GM18867 (cell line): ENCODE measurements around the gene TYK2.
"Not testable (repeated sequence)": the region's sequence is repeated elsewhere in the genome, so short reads cannot be mapped to it uniquely, and the experiment has no call there.

ENCODE experiments used
- ATAC-seq: cut with Tn5 transposase; IDR thresholded peaks from one replicate; pipeline ENCODE4 v1.9.1; 2021; ENCODE audit warnings: mild to moderate bottlenecking, moderate library complexity; ENCODE audit not compliant: unreplicated experiment

TYK2 gene

GRCh38 chr19:10408511-10409283 lies 28.3 kb upstream of the TYK2 start:
- ATAC-seq, result no peak

- no peak for ATAC-seq
Measured at GRCh38 chr19:10407096-10407495, 26.7 kb upstream of the TYK2 start.

- ATAC-seq, result no peak
Measured at GRCh38 chr19:10406191-10406590, 25.8 kb upstream of the TYK2 start.

- no peak for ATAC-seq
Measured at GRCh38 chr19:10404888-10405820, 24.8 kb upstream of the TYK2 start.

DNA sequence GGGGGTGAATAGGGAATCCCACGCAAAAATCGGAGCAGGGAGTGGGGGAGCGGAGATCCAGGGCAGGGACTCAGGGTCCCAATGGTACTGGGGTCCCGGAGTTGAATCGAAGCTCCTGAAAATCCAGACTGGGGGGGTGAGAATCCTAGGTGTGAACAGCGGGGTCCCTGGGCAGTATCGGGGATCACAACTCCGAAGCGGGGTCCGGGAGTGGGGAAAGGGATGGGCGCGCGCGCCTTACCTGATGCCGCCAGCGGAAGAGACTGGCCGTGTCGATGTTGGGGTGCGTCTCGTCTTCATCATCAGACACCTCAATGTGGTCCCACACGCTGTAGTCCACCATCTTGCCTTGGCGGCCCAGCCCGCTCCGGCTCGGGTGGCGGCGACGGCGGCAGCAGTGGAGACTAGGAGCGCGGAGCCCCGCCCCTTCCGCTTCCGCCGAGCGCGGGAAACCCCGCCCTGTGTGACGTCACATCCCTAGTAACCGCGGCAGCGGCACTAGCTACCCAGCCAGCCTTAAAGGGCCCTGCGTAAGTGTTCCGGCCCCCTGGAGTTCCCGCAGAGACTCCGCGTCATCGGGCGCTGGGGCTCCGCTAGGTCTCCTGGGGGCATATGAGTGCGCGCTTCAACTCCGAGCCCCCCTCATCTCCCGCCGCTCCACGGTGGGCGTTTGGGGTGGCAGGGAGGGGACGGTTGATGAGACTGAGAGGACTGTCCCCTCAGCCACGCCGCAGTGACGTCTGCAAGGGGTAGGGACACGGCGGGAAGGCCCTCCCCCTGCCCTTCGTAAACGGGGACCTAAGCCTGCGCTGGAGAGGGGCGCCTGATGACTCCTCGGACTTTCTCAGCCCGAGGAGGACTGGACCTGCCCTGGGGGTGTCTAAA lies 23.0 kb upstream of the TYK2 start, which contains the start of gene CDC37:
CDC37 (minus strand) TSS at position 406 of the 885 bp plus-strand sequence; CDS start at position 343, 63 bp downstream.
- peak; percentile 77 for ATAC-seq

GRCh38 chr19:10402441-10403038 lies 22.2 kb upstream of the TYK2 start:
- ATAC-seq, result no peak

- ATAC-seq, result no peak
Measured at GRCh38 chr19:10399878-10400277, 19.5 kb upstream of the TYK2 start.

- not testable (repeated sequence) for ATAC-seq
Measured at GRCh38 chr19:10399340-10399739, 19.0 kb upstream of the TYK2 start.

DNA sequence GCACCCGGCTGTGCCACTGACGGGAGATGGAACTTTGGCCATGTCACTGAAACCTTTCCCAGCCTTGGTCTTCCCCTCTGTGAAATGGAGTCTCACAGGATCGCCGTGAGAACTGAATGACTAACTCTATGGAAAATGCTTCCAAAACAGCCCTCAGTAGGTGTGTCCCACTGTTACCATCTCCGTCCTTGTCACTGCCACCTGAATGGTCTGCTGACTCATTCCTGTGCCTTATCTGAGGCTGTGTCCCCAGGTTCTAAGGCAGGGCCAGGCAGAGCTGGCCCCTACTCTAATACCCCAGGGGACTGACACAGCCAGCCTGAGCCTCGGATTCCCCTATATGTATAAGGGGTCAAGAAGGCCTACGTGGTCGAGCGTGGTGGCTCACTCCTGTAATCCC lies 18.4 kb upstream of the TYK2 start:
- ATAC-seq, result no peak

- no peak for ATAC-seq
Measured at GRCh38 chr19:10395917-10396316, 15.5 kb upstream of the TYK2 start.

- no peak for ATAC-seq
Measured at GRCh38 chr19:10395436-10395835, 15.1 kb upstream of the TYK2 start.

GRCh38 chr19:10395003-10395402 lies 14.6 kb upstream of the TYK2 start:
- ATAC-seq, result no peak

- no peak for ATAC-seq
Measured at GRCh38 chr19:10393137-10393536, 12.8 kb upstream of the TYK2 start.

GRCh38 chr19:10392120-10392519 lies 11.7 kb upstream of the TYK2 start:
- ATAC-seq, result no peak

DNA sequence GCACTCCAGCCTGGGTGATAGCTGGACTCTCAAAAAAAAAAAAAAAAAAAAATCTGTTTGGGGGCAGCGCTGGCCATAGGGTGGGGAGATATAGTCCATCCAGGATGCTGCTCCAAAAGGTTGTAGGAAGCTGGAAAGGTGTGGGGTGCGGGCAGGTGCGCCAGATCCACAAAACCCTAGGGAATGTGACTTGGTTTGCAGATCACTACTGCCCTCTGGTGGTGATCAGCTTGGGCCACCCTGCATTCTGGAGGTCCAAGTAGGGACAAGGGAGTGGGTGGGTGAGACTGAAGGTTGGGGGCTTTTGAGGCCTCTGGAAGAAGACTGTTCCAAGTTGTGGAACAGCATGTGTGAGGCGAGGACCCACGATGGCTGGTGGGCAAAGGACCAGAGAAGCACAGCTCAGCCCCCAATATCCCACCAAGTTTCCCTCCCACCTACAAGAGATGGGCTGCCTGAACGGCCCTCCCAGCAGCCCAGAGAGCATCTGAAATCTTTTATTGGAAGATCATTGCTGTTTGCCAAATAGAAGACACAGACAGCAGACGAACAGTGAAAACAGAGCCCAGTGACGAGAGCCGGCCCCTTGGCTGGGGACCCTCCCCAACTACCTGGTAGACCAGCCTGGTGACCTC lies 10.4 kb upstream of the TYK2 start:
- no peak for ATAC-seq

DNA sequence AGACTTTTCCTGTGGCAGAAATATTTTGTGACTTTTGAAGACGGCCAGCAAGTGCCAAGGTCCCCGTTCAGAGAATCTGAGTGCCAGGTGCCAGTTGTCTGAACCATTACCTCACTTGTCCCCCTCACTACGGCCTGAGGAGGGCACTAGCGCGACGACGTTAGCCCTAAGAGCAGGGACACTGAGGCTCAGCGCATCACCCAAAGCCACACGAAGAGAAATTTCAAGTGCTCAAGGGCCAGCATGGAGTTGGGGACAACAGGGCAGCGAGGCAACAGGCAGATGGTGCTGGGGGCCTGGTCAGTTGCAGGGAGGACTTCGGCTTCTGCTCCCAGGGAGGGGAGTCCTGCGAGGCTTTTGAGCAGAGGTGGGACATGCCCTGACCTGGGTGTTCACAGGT lies 9.5 kb upstream of the TYK2 start:
- ATAC-seq, result no peak

DNA sequence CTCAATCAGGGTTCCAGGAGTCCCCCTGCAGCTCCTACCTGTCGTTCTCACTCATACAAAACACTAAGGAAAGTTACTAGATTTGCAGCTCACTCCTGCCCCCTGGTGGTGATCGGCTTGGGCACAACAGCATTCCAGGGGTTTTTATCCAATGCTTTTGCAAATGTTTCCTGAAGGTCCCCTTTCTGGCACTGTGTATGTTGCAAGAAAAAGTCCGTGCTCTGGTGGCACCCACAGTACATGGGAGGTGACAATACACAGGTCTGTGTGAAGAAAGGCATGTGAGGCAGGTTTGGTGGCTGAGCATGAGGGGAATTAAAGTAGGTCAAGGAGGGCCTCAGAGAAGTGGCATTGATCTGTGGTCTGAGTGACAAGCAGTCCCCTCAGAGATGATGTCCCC lies 8.6 kb upstream of the TYK2 start:
- ATAC-seq, result no peak

DNA sequence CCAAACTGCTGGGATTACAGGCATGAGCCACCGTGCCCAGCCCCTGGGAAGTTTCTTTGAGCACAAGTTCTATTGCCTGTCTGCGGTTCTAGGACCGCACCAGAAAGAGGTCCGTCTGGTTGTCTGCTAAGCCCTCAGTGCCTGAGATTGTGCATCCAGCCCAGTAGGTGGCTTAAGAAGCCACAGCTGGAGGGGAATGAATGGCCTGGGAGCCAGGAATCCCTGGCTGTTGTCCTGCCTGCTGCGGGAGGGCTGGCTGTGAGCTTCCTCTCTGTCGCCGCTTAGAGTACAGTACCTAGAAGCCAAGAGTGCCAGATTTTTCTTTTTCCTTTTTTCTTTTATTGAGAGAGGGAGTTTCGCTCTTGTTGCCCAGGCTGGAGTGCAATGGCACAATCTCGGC lies 4.2 kb upstream of the TYK2 start:
- ATAC-seq, result no peak

DNA sequence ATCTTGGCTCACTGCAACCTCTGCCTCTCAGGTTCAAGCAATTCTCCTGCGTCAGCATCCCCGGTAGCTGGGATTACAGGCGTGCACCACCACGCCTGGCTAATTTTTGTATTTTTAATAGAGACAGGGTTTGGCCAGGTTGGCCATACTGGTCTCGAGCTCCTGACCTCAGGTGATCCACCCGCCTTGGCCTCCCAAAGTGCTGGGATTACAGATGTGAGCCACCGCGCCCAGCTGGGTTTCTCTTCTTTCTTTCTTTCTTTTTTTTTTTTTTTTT lies 2.8 kb upstream of the TYK2 start:
- ATAC-seq, result not testable (repeated sequence)

GRCh38 chr19:10379880-10380312 lies 476 bp downstream of the TYK2 start:
- no peak for ATAC-seq
